ENCODE data around the gene LRRC37A.
"Not testable (repeated sequence)": the region's sequence is repeated elsewhere in the genome, so short reads cannot be mapped to it uniquely, and the experiment has no call there.

Gene LRRC37A

GRCh38 chr17:46294831-46295230, at the start of gene LRRC37A:
Gene LRRC37A, plus strand, starts transcription at chr17:46295131. Its CDS starts 3 bp downstream, at chr17:46295134.
- not testable (repeated sequence) for DNase-seq

- not testable (repeated sequence) for DNase-seq
These were observed 45.8 kb upstream of the LRRC37A start for GRCh38 chr17:46249153-46249552.

GRCh38 chr17:46252804-46253203, 42.1 kb upstream of the LRRC37A start:
- DNase-seq: not testable (repeated sequence)

GRCh38 chr17:46253722-46254121, 41.2 kb upstream of the LRRC37A start:
- DNase-seq: peak; percentile 10 to 70 (median 66)

GRCh38 chr17:46254215-46254614, 40.7 kb upstream of the LRRC37A start:
- DNase-seq: not testable (repeated sequence)

- not testable (repeated sequence) for DNase-seq
These were observed 38.6 kb upstream of the LRRC37A start for GRCh38 chr17:46256369-46256768.

- DNase-seq: peak in 3 of 6 experiments; percentile 12 to 17 (median 17)
These were observed 34.9 kb upstream of the LRRC37A start for GRCh38 chr17:46259845-46260661.

GRCh38 chr17:46262271-46262670, 32.7 kb upstream of the LRRC37A start:
- no peak for DNase-seq

GRCh38 chr17:46264456-46265198, 30.3 kb upstream of the LRRC37A start:
- peak; percentile 13 to 76 (median 46) for DNase-seq

- DNase-seq: peak in 2 of 6 experiments; percentile 35 to 38
These were observed 28.8 kb upstream of the LRRC37A start for GRCh38 chr17:46266063-46266655.

GRCh38 chr17:46266656-46267544, 28.0 kb upstream of the LRRC37A start:
- DNase-seq: peak; percentile 35 to 84 (median 74)

GRCh38 chr17:46270032-46270431, 24.9 kb upstream of the LRRC37A start:
- no peak for DNase-seq

GRCh38 chr17:46273541-46274236, 21.2 kb upstream of the LRRC37A start:
- no peak for DNase-seq

- DNase-seq: no peak
These were observed 20.7 kb upstream of the LRRC37A start for GRCh38 chr17:46274238-46274637.

GRCh38 chr17:46276728-46277479, 18.0 kb upstream of the LRRC37A start:
- not testable (repeated sequence) for DNase-seq

GRCh38 chr17:46281336-46281735, 13.6 kb upstream of the LRRC37A start:
- not testable (repeated sequence) for DNase-seq

GRCh38 chr17:46282635-46283034, 12.3 kb upstream of the LRRC37A start:
- DNase-seq: not testable (repeated sequence)

GRCh38 chr17:46284467-46284866, 10.5 kb upstream of the LRRC37A start:
- DNase-seq: not testable (repeated sequence)

- DNase-seq: not testable (repeated sequence)
These were observed 9.4 kb upstream of the LRRC37A start for GRCh38 chr17:46285500-46285899.

GRCh38 chr17:46286764-46287221, 8.1 kb upstream of the LRRC37A start:
- DNase-seq: peak in 5 of 6 experiments; percentile 45 to 80 (median 58)

- not testable (repeated sequence) for DNase-seq
These were observed 7.3 kb upstream of the LRRC37A start for GRCh38 chr17:46287587-46287986.

All from stimulated activated naive CD4-positive, alpha-beta T cell (primary cell).